Muscle layer of colon (tissue), 2 donors: ENCODE results near the gene PKLR.
"Not testable (repeated sequence)": the region's sequence is repeated elsewhere in the genome, so short reads cannot be mapped to it uniquely, and the experiment has no call there.

Experiments
- H3K27ac ChIP-seq: one replicate; pipeline ENCODE4 v1.7.0; 2013; ENCODE audit warnings: low read depth, mild to moderate bottlenecking, low read length, moderate library complexity
- H3K27me3 ChIP-seq, 2 donors: one replicate each; pipeline ENCODE4 v1.7.0; 2013; ENCODE audit warnings: low read length in 2 of 2, mild to moderate bottlenecking in 2 of 2; ENCODE audit not compliant: insufficient read depth in 2 of 2, control insufficient read depth in 1 of 2
- H3K36me3 ChIP-seq: one replicate; pipeline ENCODE4 v1.7.0; 2013; ENCODE audit warnings: mild to moderate bottlenecking, low read length; ENCODE audit not compliant: insufficient read depth
- H3K4me1 ChIP-seq: one replicate; pipeline ENCODE4 v1.7.0; 2013; ENCODE audit warnings: mild to moderate bottlenecking, low read length; ENCODE audit not compliant: insufficient read depth
- H3K4me3 ChIP-seq, 2 donors: one replicate each; pipeline ENCODE4 v1.7.0; 2013; ENCODE audit warnings: low read length in 2 of 2, low read depth in 1 of 2, mild to moderate bottlenecking in 1 of 2, moderate library complexity in 1 of 2
- H3K9ac ChIP-seq: one replicate; pipeline ENCODE4 v1.7.0; 2013; ENCODE audit warnings: low read length
- H3K9me3 ChIP-seq: one replicate; pipeline ENCODE4 v1.7.0; 2013; ENCODE audit warnings: mild to moderate bottlenecking, low read length
- donor health status: abdominal sarcoma.
- donor health status: Adenocarcinoma of cecum.

PKLR gene

DNA sequence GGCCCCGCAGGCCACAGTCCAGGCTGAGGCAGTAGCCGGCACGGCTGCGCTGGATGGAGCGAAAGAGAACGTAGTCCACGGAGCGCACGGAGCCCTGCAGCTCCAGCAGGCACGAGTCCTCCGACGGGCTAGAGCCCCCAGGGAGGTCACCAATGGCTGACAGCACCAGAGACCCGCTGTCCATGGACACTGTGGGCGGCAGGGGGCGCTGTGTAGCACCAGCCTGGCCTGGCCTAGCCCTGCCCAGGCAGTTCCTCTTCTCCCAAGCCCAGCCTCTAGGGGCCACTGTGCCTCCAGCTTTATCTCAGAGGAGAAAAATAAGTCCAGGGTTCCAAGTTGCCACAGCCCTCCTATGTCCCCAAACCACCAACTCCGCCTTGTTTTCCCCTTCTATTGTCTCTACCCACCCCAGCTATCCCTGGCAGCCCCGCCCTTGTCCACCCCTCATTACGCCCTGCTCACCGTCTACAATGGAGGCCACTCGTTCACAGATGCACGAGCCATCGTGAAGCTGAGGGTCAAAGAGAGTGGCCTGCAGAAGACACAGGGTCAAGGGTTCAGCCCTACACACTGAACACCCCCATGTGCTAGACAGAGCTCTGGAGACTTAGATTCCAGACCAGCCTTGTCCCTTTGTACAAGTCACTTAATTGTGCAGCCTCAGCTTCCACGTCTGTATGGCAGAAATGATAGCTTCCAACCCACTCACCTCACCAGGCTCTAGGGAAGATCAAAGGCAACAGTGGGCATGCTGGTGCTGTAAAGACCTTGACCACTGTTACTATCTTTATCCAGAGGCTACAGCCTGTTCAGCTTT, 50.4 kb downstream of the PKLR start:
- Histone ChIP-seq H3K4me3 (peak overlapping the region in 1 of 2 donors; percentile 29), H3K27ac (peak overlapping the region; percentile 76), H3K9ac (no peak overlapping the region), H3K9me3 (no peaks in the 10 kb centered on the region), H3K27me3 (no peaks in the 10 kb centered on the region), H3K4me1 (peaks cover 29% of the 10 kb centered on the region), H3K36me3 (peaks cover 13% of the 10 kb centered on the region)

DNA sequence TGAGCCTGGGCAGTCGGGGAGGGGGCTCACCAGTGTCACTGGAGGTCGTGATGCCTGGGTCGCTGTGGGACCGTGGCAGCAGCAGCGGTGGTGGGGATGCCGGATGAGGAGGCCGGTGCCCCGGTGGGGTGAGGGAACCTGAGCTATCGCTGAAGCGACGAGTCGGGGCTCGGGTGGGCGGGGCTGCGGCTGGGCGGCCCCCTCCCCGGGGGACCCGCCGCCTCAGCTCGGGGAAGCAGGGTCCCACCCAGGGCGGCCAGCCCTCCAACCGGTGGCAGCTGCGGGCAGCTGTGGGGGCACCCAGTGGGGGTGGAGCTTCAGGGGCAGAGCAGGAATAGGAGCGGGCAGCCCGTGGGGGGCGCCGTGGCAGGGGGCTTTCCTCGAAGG, 51.0 kb downstream of the PKLR start:
- H3K4me1 ChIP-seq = peaks cover 29% of the 10 kb centered on the region
- H3K36me3 ChIP-seq = peaks cover 13% of the 10 kb centered on the region
- H3K27me3 ChIP-seq = no peaks in the 10 kb centered on the region
- H3K9me3 ChIP-seq = no peaks in the 10 kb centered on the region
- peak overlapping the region in 1 of 2 donors; percentile 29 for H3K4me3 ChIP-seq
- peak overlapping the region; percentile 35 for H3K27ac ChIP-seq
- no peak overlapping the region for H3K9ac ChIP-seq

DNA sequence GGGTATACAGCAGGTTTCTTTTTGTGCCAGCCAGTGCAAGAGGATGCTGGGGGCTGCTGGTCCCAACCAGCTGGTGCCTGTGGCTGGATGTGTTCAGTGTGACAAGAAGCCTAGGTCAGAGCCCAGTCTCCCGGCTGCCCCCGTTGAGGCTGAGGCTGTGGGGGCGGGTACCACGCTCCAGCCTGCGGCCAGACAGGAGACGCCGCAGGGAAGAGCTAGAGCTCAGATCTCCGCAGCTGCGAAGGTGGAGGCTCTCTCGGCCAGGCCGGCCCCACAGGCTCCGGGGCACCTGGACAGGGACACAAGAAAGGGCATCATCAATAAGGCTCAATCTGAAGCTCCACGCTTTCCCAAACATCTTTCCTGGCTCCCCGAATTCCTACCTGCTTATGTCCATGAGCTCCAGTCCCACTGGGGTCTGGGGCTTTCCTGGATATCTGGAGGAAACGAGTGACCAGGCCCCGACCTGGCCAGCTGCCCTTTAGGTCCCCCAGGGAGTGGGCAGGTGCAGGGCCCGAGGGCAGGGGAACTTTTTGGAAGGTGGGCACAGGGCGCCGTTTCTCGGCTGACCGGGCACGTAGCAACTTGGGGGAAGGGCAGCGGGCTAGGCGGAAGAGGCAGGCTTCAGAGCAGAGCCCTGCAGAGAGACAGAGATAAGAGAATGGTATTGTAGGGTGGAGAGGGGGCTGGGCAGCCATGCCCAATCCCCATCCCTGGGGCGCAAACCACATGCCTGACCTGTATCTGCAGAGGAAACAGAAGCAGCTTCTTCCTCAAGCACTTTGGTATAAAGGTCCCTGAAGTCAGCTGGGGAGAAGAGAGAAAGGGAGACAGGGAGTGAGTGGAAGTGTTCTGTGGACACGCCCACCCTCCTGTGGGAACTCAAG, 53.3 kb downstream of the PKLR start:
- Histone ChIP-seq H3K4me1 (peaks cover 28% of the 10 kb centered on the region), H3K9me3 (no peaks in the 10 kb centered on the region), H3K36me3 (peaks cover 13% of the 10 kb centered on the region), H3K9ac (no peak overlapping the region), H3K27me3 (no peaks in the 10 kb centered on the region), H3K4me3 (no peak overlapping the region), H3K27ac (no peak overlapping the region)

DNA sequence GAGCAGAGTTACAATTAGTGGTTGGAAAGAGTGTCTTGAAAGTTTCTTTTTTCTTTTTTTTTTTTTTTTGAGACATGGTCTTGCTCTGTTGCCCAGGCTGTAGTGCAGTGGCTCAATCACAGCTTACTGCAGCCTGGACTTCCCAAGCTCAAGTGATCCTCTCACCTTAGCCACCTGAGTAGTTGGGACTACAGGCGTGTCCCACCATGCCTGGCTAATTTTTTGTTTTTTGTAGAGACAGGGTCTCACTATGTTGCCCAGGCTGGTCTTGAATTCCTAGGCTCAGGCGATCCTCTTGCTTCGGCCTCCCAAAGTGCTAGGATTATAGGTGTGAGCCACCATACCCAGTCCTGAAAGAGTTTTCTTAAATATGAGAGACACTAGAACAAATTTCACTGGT, 54.4 kb downstream of the PKLR start:
- not testable (repeated sequence) for H3K4me3 ChIP-seq, H3K9me3 ChIP-seq, H3K27ac ChIP-seq, H3K9ac ChIP-seq, H3K27me3 ChIP-seq
- Histone ChIP-seq H3K36me3 (peaks cover 13% of the 10 kb centered on the region), H3K4me1 (peaks cover 35% of the 10 kb centered on the region)

DNA sequence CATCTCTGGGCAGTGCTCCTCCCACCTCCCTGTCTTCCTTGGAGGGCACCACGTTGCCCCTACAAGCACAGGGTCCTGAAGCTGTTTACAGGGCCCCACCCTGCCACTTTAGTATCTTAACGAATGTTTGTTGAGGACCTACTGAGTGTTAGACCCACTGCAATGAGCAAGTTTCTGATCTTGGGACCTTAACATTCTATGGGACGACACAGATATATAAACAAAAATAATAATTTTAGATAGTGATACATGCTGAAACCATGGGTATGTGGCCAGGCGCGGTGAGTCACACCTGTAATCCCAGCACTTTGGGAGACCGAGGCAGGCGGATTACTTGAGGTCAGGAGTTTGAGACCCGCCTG, 56.1 kb downstream of the PKLR start:
- Histone ChIP-seq H3K4me3 (peak overlapping the region; percentile 58 to 75), H3K4me1 (peaks cover 36% of the 10 kb centered on the region), H3K9ac (peak overlapping the region; percentile 65), H3K9me3 (no peaks in the 10 kb centered on the region), H3K36me3 (peaks cover 13% of the 10 kb centered on the region), H3K27me3 (no peaks in the 10 kb centered on the region), H3K27ac (peak overlapping the region; percentile 95)

DNA sequence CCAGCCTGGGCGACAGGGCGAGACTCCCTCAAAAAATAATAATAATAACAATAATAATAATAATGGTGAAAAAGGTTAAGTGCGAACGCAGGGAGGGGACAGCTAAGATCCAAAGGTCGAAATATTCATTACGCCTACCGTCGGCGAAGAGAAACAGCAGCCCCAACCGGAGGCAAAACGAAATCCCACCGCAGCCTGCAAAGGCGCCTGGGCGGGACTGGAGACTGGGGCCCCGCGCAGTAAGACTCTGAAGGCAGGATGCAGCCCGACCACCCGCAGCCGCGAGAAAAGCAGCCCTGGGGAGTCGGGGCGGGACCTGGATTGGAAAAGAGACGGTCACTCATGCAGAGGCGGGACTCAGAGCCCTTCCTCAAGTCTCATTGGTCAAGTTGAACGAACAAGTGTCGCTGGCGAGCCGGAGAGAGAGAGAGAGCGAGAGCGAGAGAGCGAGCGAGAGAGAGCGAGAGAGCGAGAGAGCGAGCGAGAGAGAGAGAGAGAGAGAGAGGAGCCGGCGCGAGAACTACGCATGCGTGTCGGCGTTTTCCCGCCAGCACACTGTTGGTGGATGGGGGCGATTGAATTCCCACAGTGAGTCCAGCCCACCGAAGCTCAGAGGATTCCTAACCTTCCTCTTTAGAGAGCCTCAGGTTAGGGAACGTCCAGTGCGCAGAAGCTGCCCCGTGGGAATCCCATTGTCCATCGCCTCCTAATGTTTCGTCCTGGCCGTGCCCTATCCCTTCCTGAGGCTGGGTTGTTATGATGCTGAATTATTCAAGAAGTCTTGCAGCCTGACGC, 56.7 kb downstream of the PKLR start:
- Histone ChIP-seq H3K9me3 (no peaks in the 10 kb centered on the region), H3K27ac (peak overlapping the region; percentile 95), H3K9ac (peak overlapping the region; percentile 65), H3K36me3 (peaks cover 14% of the 10 kb centered on the region), H3K4me3 (peak overlapping the region; percentile 58 to 75), H3K27me3 (no peaks in the 10 kb centered on the region), H3K4me1 (peaks cover 36% of the 10 kb centered on the region)

DNA sequence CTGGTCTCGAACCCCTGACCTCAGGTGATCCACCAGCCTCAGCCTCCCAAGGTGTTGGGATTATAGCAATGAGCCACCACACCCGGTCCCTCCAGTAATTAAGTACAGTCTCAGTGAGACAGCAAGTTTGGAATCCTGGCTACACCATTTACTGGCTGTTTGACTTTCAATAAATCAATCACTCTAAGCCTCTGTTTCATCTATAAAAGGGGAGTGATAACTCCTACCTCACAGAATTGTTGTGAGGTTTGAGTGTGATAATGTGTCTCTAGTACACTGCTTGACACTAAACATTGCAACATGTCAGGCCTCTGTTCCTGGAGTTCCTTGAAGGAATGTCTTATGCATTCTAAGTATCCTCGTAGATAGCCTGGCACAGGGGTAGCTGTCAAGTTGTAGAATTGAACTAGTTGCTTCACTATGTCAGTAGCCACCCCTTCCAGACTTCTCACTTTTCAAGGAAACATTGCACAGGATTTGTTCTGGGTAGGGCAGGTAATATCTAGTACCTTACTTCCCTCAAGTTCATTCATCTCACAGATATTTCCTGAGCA, 58.4 kb downstream of the PKLR start:
- H3K9me3 ChIP-seq = no peaks in the 10 kb centered on the region
- H3K4me1 ChIP-seq = peaks cover 36% of the 10 kb centered on the region
- peak overlapping the region; percentile 58 for H3K9ac ChIP-seq
- H3K27me3 ChIP-seq = no peaks in the 10 kb centered on the region
- H3K27ac ChIP-seq = peak overlapping the region; percentile 95
- peak overlapping the region in 1 of 2 donors; percentile 75 for H3K4me3 ChIP-seq
- peaks cover 13% of the 10 kb centered on the region for H3K36me3 ChIP-seq

DNA sequence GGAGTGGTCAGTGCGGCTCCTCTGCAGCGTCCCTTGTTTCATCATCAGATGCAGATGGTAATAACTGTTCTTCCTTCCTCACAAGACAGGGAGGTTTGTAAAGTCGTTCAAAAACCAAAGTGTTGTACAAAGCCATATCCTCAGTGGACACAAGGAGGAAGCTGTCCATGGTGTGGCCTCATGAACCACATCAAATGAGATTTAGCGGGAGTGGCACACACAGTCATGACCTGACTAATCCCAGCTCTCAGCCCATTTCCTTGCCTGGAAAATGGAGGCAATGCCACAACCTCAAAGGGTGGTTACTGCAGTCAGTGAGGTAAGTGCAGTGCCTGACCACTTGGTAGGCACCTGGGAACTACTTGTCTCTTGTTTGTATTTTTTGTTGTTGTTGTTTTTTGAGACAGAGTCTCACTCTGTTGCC, 59.4 kb downstream of the PKLR start:
- Histone ChIP-seq H3K4me1 (peaks cover 36% of the 10 kb centered on the region), H3K4me3 (no peak overlapping the region), H3K27me3 (no peaks in the 10 kb centered on the region), H3K36me3 (peaks cover 13% of the 10 kb centered on the region), H3K27ac (no peak overlapping the region), H3K9me3 (no peaks in the 10 kb centered on the region), H3K9ac (no peak overlapping the region)

DNA sequence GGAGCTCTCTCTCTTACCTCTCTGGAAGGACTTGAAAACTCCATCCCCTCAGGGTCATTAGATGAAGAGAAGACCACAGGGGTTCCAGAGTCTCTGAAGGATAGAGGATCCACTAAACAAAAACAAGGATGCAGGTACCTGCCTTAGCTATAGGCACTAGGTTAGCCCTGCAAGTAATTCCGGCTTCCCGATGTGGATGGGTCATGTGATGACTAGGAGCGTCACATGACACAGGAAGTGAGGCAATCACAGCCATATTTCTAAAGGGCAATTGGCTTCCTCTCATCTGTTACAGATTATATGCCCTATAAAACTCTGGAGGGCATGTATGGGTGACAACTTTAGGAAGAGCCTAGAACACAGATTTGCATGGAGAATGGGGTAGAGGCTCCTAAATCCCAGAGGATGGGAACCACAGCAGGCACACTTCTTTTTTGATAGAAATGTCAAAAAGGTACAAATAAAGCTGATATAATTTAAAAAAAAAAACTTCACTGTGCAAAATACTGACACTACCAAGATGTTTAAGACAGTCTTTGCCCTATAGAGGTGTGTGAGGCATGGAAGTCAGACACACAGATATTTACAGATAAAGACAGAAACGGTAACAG, 60.1 kb downstream of the PKLR start:
- Histone ChIP-seq H3K4me1 (peaks cover 36% of the 10 kb centered on the region), H3K27ac (peak overlapping the region; percentile 1), H3K4me3 (peak overlapping the region in 1 of 2 donors; percentile 41), H3K27me3 (no peaks in the 10 kb centered on the region), H3K9ac (no peak overlapping the region), H3K9me3 (no peaks in the 10 kb centered on the region), H3K36me3 (peaks cover 15% of the 10 kb centered on the region)
